Limb (tissue), 2 donors: ENCODE results near the gene CCSER1.

Experiments
- DNase-seq, 2 donors: peaks; one replicate each; pipeline ENCODE4 v3.0.0-alpha.2; 2016; ENCODE audit errors: extremely low spot score in 2 of 2

Gene CCSER1

DNA sequence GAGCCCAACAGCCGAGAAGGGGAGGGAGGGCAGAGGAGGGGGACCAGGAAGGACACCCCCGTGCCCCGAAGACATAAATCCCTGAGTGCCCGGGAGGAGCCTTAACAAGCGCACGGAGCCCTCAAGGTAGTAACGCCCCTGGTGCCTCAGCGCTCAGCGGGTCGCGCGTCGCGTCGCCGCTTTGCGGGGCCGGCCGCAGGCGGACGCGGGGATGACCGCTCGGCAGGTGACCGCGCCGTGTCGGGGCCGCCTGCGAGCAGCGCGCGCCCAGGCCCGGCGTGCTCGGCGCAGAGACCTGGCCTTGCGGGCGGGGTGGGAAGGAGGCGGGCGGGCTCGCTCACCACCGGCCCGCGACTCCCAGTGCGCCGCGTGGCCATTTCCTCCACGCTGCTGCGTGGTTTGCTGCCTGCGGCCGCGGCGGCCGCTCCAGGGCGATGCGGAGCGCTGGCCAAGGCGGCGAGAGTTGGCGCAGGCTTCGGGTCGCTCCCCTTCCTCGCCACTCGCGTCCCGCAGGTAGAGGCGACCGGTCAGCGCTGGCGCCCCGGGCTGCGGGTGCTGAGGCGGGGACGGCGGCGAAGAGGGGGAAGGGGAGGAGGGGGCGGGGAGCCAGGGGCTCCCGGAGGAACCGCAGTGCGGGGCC, 632 bp downstream of the CCSER1 start:
- DNase-seq, result peak in 1 of 2 donors; percentile 67

GRCh38 chr4:90128961-90129495, 1.8 kb downstream of the CCSER1 start:
- DNase-seq, result no peak

- no peak for DNase-seq
These were observed 2.9 kb downstream of the CCSER1 start for GRCh38 chr4:90130076-90130475.

DNA sequence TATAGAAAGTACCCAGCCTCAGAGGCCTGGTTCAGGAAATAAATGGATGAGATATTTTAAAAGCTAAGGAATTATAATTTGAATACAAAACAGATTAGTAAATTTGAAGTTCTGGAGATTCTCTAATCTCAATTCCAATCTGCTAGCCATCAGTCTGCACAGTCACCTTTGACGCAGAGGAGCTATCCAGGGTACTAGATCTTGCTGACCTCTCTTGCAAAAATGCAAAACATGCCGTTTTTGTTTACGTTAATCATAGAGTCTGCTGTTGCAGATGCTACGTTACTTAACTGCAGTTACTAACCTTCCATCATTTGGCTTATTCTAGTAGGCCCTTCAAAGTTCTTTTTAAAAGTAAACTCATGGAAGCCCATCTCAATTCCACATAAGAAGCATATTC, 10.4 kb downstream of the CCSER1 start:
- DNase-seq, result no peak

GRCh38 chr4:90142081-90142480, 14.9 kb downstream of the CCSER1 start:
- DNase-seq, result no peak

- no peak for DNase-seq
These were observed 18.1 kb downstream of the CCSER1 start for GRCh38 chr4:90145319-90145718.

GRCh38 chr4:90146306-90146705, 19.1 kb downstream of the CCSER1 start:
- DNase-seq, result no peak

DNA sequence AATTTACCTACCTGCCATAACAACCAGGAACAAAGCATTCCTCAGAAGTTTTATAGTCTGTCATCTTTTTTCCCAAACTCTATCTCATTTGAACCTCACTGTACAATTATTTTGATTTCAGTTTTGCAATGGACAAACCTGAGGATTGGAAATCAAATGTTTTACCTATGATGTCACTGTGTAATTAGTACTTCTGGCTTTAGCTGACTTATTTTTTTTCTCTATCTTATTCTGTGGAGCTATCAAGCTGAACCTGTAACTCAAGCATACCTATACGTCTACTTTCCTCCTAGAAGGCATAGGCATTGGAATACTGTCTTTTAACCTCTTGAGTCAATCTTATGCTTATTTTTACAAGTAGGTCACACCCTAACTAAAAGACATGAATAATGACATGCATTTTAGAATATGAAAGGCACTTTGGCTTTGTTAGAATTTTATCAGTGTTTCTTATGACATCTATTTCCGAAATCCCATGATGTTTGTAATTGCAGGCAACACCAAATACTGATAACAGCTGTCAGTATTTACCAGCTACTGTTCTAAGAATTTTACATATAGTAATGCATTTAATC, 21.5 kb downstream of the CCSER1 start:
- DNase-seq, result no peak

DNA sequence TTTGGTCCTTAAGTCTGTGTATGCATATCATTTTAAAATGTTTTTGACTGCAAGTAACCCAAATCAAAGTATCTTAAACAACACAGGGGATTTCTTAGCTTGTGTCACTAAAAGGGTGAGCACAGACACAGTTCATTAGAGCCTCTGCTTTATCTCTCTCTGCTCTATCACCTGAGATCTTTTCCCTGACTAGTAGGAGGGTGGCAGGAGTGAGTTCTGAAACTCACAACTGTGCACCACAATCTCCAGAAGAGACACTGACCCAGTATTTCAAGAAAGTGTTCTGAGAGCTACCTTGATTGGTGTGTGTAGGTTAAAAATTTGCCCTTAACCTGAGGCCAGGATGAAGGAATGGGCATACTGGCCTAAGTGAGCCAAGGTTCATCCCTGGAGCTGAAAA, 24.8 kb downstream of the CCSER1 start:
- DNase-seq, result no peak

GRCh38 chr4:90159193-90159592, 32.0 kb downstream of the CCSER1 start:
- DNase-seq, result no peak

DNA sequence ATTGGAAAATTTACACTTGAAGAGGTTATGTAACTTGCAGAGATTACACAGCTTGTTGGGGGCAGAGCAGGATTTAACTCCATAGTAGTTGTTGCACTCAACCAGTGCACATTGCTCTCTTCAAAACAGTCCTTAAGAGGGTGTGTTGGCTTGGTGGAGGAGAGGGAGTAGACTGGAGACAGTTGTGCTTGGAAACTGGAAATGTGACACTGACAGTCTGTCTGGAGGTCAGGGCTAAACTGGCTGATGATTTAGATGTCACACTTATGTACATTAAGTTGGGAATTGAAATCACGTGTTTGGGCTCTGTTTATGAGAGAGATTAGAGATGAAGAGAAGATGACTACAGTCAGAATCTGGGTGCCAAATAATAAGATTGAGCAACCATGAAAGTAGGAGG, 32.9 kb downstream of the CCSER1 start:
- DNase-seq, result no peak

DNA sequence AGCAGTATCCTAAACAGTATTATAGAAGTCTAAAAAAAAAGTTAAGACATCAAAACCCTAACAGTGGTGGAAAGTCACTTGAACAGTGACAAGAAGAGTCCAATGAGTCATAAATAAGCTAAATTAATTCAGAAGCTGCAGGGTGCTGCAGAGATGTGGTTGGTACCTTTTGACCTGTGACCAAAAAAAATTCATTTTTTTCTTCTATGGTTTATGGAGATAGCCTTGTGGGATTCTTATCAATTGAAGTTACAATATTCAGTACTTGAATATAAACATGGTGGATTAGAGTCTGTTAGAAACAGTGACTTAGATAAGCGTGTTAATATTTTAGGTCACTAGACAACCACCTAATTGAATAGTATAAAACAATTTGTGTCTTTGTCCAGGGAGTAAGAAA, 35.4 kb downstream of the CCSER1 start:
- no peak for DNase-seq

DNA sequence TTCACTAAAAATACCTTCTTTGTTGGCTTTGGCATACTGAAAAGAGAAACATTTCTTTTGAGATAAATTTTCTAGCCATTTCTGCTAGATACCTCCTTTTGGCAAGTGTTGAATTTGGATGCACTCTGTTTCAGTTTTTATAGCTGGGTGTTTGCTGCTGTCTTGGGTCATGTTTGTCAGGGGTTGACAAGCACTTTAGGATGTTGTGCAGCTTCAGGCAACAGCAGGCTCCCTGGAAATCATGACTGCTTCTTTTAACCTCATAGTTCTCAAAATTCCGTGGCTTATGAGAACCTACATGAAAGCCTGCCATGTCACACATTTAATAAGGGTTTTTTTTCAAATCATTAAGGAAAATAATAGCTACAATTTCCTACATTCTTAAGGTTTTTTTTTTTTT, 36.7 kb downstream of the CCSER1 start:
- DNase-seq, result no peak

DNA sequence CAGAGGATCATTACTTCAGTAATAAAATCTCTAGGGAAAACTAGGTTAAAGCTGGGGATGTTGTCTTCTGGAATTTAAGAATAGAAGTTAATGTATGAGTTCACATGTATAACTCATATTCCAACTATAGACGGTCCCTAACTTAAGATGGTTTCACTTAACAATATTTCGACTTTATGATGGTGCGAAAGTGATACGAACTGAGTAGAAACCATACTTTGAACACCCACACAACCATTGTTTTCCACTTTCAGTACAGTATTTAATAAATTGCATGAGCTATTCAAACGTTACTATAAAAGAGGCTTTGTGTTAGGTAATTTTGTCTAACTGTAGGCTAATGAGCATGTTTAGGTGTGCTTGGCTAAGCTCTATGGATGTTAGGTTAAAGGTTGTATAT, 38.7 kb downstream of the CCSER1 start:
- no peak for DNase-seq

DNA sequence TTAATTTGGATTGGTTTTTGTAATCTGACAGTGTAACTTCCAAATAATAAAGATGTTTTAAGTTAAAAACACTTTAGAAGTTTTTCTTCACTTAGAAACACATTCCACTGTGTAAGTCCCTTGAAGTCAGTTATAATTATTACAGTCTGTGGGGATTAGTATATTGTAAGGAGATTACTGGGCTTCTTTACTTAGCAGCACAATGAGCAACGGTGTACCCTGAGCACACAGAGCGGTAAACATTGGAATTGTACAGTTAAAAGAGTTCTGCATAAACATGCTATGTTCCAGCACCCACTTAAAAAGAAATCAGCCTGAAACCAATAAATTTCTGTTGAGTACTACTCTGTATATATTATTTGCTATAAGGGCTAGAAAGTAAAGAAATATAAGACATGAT, 44.3 kb downstream of the CCSER1 start:
- no peak for DNase-seq

- no peak for DNase-seq
These were observed 47.4 kb downstream of the CCSER1 start for GRCh38 chr4:90174621-90175023.

- no peak for DNase-seq
These were observed 54.5 kb downstream of the CCSER1 start for GRCh38 chr4:90181644-90182043.

GRCh38 chr4:90183254-90183653, 56.1 kb downstream of the CCSER1 start:
- no peak for DNase-seq

DNA sequence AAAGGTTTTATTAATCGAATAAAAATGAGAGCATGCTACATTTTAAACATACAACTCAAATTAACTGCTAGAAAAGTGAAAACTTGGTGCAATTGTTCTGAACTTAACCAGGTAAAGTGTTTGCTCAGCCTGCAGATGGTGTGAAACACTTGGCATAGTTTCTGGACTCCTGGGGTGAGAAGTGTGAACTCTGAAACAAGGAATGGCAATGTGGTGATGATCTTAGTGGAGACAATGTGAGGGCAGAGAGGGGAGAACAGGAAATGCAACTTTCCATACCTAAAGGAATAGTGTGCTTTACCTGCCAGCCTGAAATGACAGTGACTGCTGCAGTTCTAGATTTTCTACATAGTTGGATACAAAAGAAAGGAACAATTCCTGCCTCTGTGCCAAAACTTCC, 57.4 kb downstream of the CCSER1 start:
- no peak for DNase-seq

GRCh38 chr4:90185416-90185815, 58.2 kb downstream of the CCSER1 start:
- DNase-seq, result no peak

DNA sequence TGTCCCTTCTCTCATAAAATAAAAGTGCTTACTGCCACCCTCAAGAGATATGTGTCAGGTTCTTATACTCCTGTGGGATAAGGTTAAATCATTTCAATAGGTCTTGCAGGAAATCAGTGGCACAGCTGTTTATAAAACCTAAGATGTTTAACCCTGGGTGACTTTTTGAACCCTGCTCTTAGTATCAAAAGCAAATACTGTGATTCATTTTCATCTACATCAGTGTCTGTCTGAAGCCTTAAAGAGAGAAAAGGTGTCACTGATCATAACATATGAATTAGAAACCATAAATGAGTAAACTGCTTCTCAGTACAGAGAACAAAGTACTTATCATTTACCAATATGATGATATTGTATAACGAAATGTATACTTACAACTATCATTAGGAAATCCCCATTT, 59.0 kb downstream of the CCSER1 start:
- DNase-seq, result no peak

GRCh38 chr4:90187148-90187884, 60.1 kb downstream of the CCSER1 start:
- no peak for DNase-seq

DNA sequence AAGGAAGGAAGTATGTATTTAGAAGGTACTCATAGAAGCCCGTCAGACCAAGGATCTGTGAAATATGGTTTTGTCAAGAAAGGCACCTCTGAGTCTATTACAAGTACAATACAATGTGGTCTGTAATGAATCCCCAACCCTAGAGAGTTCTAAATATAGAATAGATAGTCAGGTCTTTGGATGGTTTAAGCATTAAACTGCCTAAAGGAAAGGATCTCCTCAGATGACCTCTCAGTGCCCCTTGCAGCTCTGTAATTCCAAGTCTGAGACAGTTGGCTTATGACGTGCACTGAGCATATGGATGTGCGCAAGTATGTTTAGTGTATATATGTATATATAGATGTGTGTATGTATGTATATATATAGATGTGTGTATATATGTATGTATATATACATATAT, 62.0 kb downstream of the CCSER1 start:
- DNase-seq, result no peak
